Liver (tissue), 3 donors: Measurements from ENCODE around the gene KIF3B.

Source experiments
- ATF3 ChIP-seq: IDR thresholded peaks from 2 replicates; pipeline ENCODE4 v1.6.1; 2016; ENCODE audit warnings: antibody characterized with exemption
- CTCF ChIP-seq: fragments of 150-350 bp; IDR thresholded peaks from 2 replicates; pipeline ENCODE4 v1.5.1; 2017; ENCODE audit warnings: improper control_type of control experiment, low read depth, low read length; ENCODE audit not compliant: missing input control
- EGR1 ChIP-seq, 2 donors: IDR thresholded peaks; 2 replicates each; pipeline ENCODE4 v1.6.1; 2016 to 2018; ENCODE audit warnings: antibody characterized with exemption in 2 of 2, low read depth in 2 of 2
- FOXA1 ChIP-seq: IDR thresholded peaks from 2 replicates; pipeline ENCODE4 v1.6.1; 2016; ENCODE audit warnings: antibody characterized with exemption
- GABPA ChIP-seq, 2 donors: IDR thresholded peaks in 1 of 2; conservative IDR thresholded peaks in 1 of 2; 2 replicates each; pipeline ENCODE4 v1.6.1; 2016; ENCODE audit warnings: antibody characterized with exemption in 2 of 2, mild to moderate bottlenecking in 1 of 2, moderate library complexity in 1 of 2
- JUND ChIP-seq, 2 donors: IDR thresholded peaks; 2 replicates each; pipeline ENCODE4 v1.6.1; 2016; ENCODE audit warnings: antibody characterized with exemption in 2 of 2
- MAX ChIP-seq: IDR thresholded peaks from 2 replicates; pipeline ENCODE4 v1.6.1; 2016; ENCODE audit warnings: antibody characterized with exemption
- RAD21 ChIP-seq, 2 donors: IDR thresholded peaks; 2 replicates each; pipeline ENCODE4 v1.6.1; 2016; ENCODE audit warnings: antibody characterized with exemption in 2 of 2, mild to moderate bottlenecking in 2 of 2
- REST ChIP-seq: IDR thresholded peaks from 2 replicates; pipeline ENCODE4 v1.6.1; 2016; ENCODE audit warnings: antibody characterized with exemption, mild to moderate bottlenecking
- SP1 ChIP-seq: IDR thresholded peaks from 2 replicates; pipeline ENCODE4 v1.6.1; 2018; ENCODE audit warnings: antibody characterized with exemption, mild to moderate bottlenecking
- TAF1 ChIP-seq: conservative IDR thresholded peaks from 2 replicates; pipeline ENCODE4 v1.6.1; 2016; ENCODE audit warnings: antibody characterized with exemption, mild to moderate bottlenecking
- YY1 ChIP-seq: IDR thresholded peaks from 2 replicates; pipeline ENCODE4 v1.6.1; 2016; ENCODE audit warnings: antibody characterized with exemption, mild to moderate bottlenecking
- ZBTB33 ChIP-seq: IDR thresholded peaks from 2 replicates; pipeline ENCODE4 v1.6.1; 2016; ENCODE audit warnings: antibody characterized with exemption
- donor health status: healthy.
- donor health status: healthy.

- no peak for TF ChIP-seq CTCF
- no peak for TF ChIP-seq MAX
- no peak for TF ChIP-seq YY1
- TF ChIP-seq ZBTB33, result no peak
- TF ChIP-seq TAF1, result no peak
- TF ChIP-seq EGR1 (IDR thresholded peaks at IDR 0.05; ENCODE audit: low read depth in 2 of 2), result no peak
- no peak for TF ChIP-seq SP1
- TF ChIP-seq REST, result no peak
- no peak for TF ChIP-seq FOXA1
- TF ChIP-seq GABPA (IDR thresholded peaks at IDR 0.05 in 1 of 2, conservative IDR thresholded peaks at IDR 0.05 in 1 of 2), result no peak
- TF ChIP-seq RAD21 (IDR thresholded peaks at IDR 0.05), result no peak
- no peak for TF ChIP-seq JUND (IDR thresholded peaks at IDR 0.05)
- no peak for TF ChIP-seq ATF3
Measured at GRCh38 chr20:32232326-32232886, 45.0 kb upstream of the KIF3B start.
